HCT116 (cell line): ENCODE measurements around the gene CNST. TPM values are rescaled to one million over a fixed set of nuclear protein-coding genes. Genes with fewer than 3 reads are reported as not detected.
A peak's percentile ranks its signal among the peaks of the same experiment; 100 is the strongest.

Source experiments
- ATAC-seq: fragments of 200-7000 bp; cut with Tn5 transposase; 2 replicates; pipeline ENCODE4 v1.9.1; 2020; ENCODE audit warnings: mild to moderate bottlenecking, moderate library complexity
- BruUV-seq: library from RNA; stranded (reverse); fragments of 400-500 nt; replicated peaks from 2 replicates; lab custom pipeline; 2021; lab: Mats Ljungman, UMichigan
- CTCF ChIA-PET: fragments of 300-600 bp; sonication (Branson Sonifier 250); formaldehyde crosslinking; loops from one replicate; lab custom pipeline; 2021; ENCODE audit warnings: antibody characterized with exemption; lab: Charles Lee
- POLR2A ChIA-PET: fragments of 300-600, 350-600 bp; sonication (Branson Sonifier 250); formaldehyde crosslinking; loops from one replicate; lab custom pipeline; 2021; ENCODE audit warnings: antibody characterized with exemption; lab: Charles Lee
- RAD21 ChIA-PET, 2 experiments: fragments of 300-600 bp; sonication (Branson Sonifier 250); formaldehyde crosslinking; loops; one replicate each; lab custom pipeline; 2023; ENCODE audit warnings: low total read pairs in 2 of 2; ENCODE audit not compliant: uncharacterized antibody in 2 of 2, unreplicated experiment in 2 of 2, low non-redundant PET in 1 of 2; lab: Charles Lee
- DNase-seq: peaks from one replicate; pipeline ENCODE4 v3.0.0-alpha.2; 2010; ENCODE audit warnings: low read depth, low spot score
- H2AFZ ChIP-seq: fragments of 200-600 bp; shearing (Covaris generic), sonication (generic); 2 replicates; pipeline ENCODE4 v1.6.1; 2017; ENCODE audit warnings: low read depth, mixed run types, mixed read lengths, antibody characterized with exemption, low read length; ENCODE audit not compliant: poor library complexity, severe bottlenecking
- H3K27ac ChIP-seq: 2 replicates; pipeline ENCODE4 v1.5.1; 2012; ENCODE audit warnings: low read depth, low read length
- H3K27me3 ChIP-seq: fragments of 200-600 bp; sonication (generic); 2 replicates; pipeline ENCODE4 v1.6.1; 2016; ENCODE audit warnings: mixed run types, low read length, mixed read lengths; ENCODE audit not compliant: insufficient read depth
- H3K36me3 ChIP-seq, 2 experiments: fragments of 200-500 bp in 1 of 2; fragments of 200-600 bp in 1 of 2; sonication (Bioruptor generic) in 1 of 2; sonication (generic) in 1 of 2; 2 replicates each; pipeline versions ENCODE4 v1.5.1 to v1.6.1; 2014 to 2016; ENCODE audit warnings: low read length in 2 of 2, inconsistent platforms in 1 of 2, mixed read lengths in 1 of 2, mixed run types in 1 of 2; ENCODE audit not compliant: insufficient read depth in 2 of 2, control insufficient read depth in 1 of 2
- H3K4me1 ChIP-seq, 2 experiments: fragments of 200-600 bp in 1 of 2; sonication (generic) in 1 of 2; 2 replicates each; pipeline versions ENCODE4 v1.5.1 to v1.6.1; 2012 to 2017; ENCODE audit warnings: low read length in 2 of 2, inconsistent platforms in 1 of 2, mild to moderate bottlenecking in 1 of 2, mixed read lengths in 1 of 2, mixed run types in 1 of 2, moderate library complexity in 1 of 2; ENCODE audit not compliant: insufficient read depth in 2 of 2, control insufficient read depth in 1 of 2
- H3K4me2 ChIP-seq: fragments of 200-600 bp; sonication (generic); 2 replicates; pipeline ENCODE4 v1.6.1; 2017; ENCODE audit warnings: mixed run types, low read length, mixed read lengths
- H3K4me3 ChIP-seq, 2 experiments: fragments of 200-600 bp in 1 of 2; sonication (generic) in 1 of 2; replicated peaks in 1 of 2; 2 replicates each; pipeline ENCODE4 v1.5.1; 2011 to 2016; ENCODE audit warnings: low read length in 2 of 2, control low read depth in 1 of 2, low read depth in 1 of 2, mild to moderate bottlenecking in 1 of 2, mixed read lengths in 1 of 2, mixed run types in 1 of 2
- H3K79me2 ChIP-seq: fragments of 200-600 bp; sonication (generic); 2 replicates; pipeline ENCODE4 v1.6.1; 2017; ENCODE audit warnings: mild to moderate bottlenecking, mixed run types, low read length, moderate library complexity, mixed read lengths; ENCODE audit not compliant: insufficient read depth
- H3K9ac ChIP-seq: fragments of 200-600 bp; sonication (generic); 2 replicates; pipeline ENCODE4 v1.6.1; 2016; ENCODE audit warnings: low read length, mixed read lengths
- H3K9me2 ChIP-seq: fragments of 200-600 bp; sonication (generic), shearing (Covaris generic); 2 replicates; pipeline ENCODE4 v1.6.1; 2017; ENCODE audit warnings: mixed run types, mild to moderate bottlenecking, moderate library complexity; ENCODE audit not compliant: insufficient read depth
- H3K9me3 ChIP-seq, 2 experiments: fragments of 200-500 bp in 1 of 2; fragments of 200-600 bp in 1 of 2; sonication (Bioruptor generic) in 1 of 2; sonication (generic) in 1 of 2; 2 replicates each; pipeline ENCODE4 v1.6.1; 2014 to 2017; ENCODE audit warnings: low read length in 2 of 2, mixed read lengths in 2 of 2, inconsistent platforms in 1 of 2, low read depth in 1 of 2, mild to moderate bottlenecking in 1 of 2, mixed run types in 1 of 2, moderate library complexity in 1 of 2; ENCODE audit not compliant: control insufficient read depth in 1 of 2, insufficient read depth in 1 of 2
- H4K20me1 ChIP-seq: fragments of 200-600 bp; sonication (generic), shearing (Covaris generic); 2 replicates; pipeline ENCODE4 v1.6.1; 2017; ENCODE audit warnings: mixed run types, mild to moderate bottlenecking, moderate library complexity; ENCODE audit not compliant: insufficient read depth
- CTCF ChIP-seq, 3 experiments: fragments of 200-600 bp in 1 of 3; sonication (generic) in 1 of 3; IDR thresholded peaks in 2 of 3; conservative IDR thresholded peaks in 1 of 3; 2 replicates each; pipeline ENCODE4 v1.5.1; 2012 to 2017; ENCODE audit warnings: low read depth in 2 of 3, low read length in 2 of 3, antibody characterized with exemption in 1 of 3, borderline replicate concordance in 1 of 3, control low read depth in 1 of 3, mild to moderate bottlenecking in 1 of 3, mixed read lengths in 1 of 3, mixed run types in 1 of 3, moderate library complexity in 1 of 3; ENCODE audit not compliant: insufficient read depth in 1 of 3
- MAX ChIP-seq: IDR thresholded peaks from 2 replicates; pipeline ENCODE4 v1.6.1; 2012
- SIN3A ChIP-seq: IDR thresholded peaks from 2 replicates; pipeline ENCODE4 v1.6.1; 2012; ENCODE audit warnings: low read depth
- ZBTB33 ChIP-seq: IDR thresholded peaks from 2 replicates; pipeline ENCODE4 v1.6.1; 2011; ENCODE audit warnings: mild to moderate bottlenecking, low read length, moderate library complexity; ENCODE audit not compliant: insufficient replicate concordance; ENCODE audit errors: extremely low read depth
- intact Hi-C: fragments of 100-400 bp; cut with micrococcal nuclease; formaldehyde crosslinking; loops from 2 replicates; pipeline ENCODE4 v1.10.0; 2022
- total RNA-seq: library from RNA; stranded (reverse); gene quantifications from one replicate; pipeline ENCODE4 v1.2.1, GENCODE V29; 2021; ENCODE audit not compliant: unreplicated experiment

Gene CNST
- total RNA-seq, 1 experiment from 2014 or later = 13.5 TPM

GRCh38 chr1:246647113-246647512, 80.9 kb downstream of the CNST start:
- DNase-seq (no peak), ATAC-seq (peak; percentile 55)
- intact Hi-C loops = no loop called here
- H3K4me2 ChIP-seq = no peak overlapping the region
- H3K9me2 ChIP-seq = no peaks in the 10 kb centered on the region
- BruUV-seq = no TSS peak
- no peaks in the 10 kb centered on the region for H3K4me1 ChIP-seq
- no peak overlapping the region for H3K9ac ChIP-seq
- H3K9me3 ChIP-seq = no peaks in the 10 kb centered on the region
- H3K79me2 ChIP-seq = no peaks in the 10 kb centered on the region
- CTCF ChIA-PET = no interaction called here
- TF ChIP-seq MAX (no peak), CTCF (IDR thresholded peaks at IDR 0.05 in 2 of 3, conservative IDR thresholded peaks at IDR 0.05 in 1 of 3; ENCODE audit: borderline replicate concordance in 1 of 3, insufficient read depth in 1 of 3, low read depth in 2 of 3, low read length in 2 of 3) (peak in 2 of 3 experiments; percentile 12 to 22; a peak in 2 of 6 replicates), ZBTB33 (no peak), SIN3A (no peak)
- H3K27me3 ChIP-seq = no peaks in the 10 kb centered on the region
- peaks cover 3 to 8% of the 10 kb centered on the region in 2 experiments; a peak in 2 of 4 replicates for H3K36me3 ChIP-seq
- RAD21 ChIA-PET = no interaction called here
- H4K20me1 ChIP-seq = no peaks in the 10 kb centered on the region
- H3K4me3 ChIP-seq = no peak overlapping the region
- no peak overlapping the region for H2AFZ ChIP-seq
- POLR2A ChIA-PET = no interaction called here
- H3K27ac ChIP-seq = no peak overlapping the region
